Endothelial cell (in vitro differentiated cells): ENCODE data around the gene SFXN4. TPM values are rescaled to one million over a fixed set of nuclear protein-coding genes. Genes with fewer than 3 reads are reported as not detected.

Experiments used
- DNase-seq: peaks from one replicate; pipeline ENCODE4 v3.0.0; 2021; ENCODE audit warnings: low spot score
- H3K27ac Mint-ChIP-seq: one replicate; pipeline ENCODE4 v1.8.0; 2021; ENCODE audit warnings: mixed read lengths, inconsistent platforms; ENCODE audit not compliant: unreplicated experiment
- H3K27me3 Mint-ChIP-seq: one replicate; pipeline ENCODE4 v1.8.0; 2021; ENCODE audit warnings: mild to moderate bottlenecking, moderate library complexity, mixed read lengths, inconsistent platforms; ENCODE audit not compliant: unreplicated experiment
- H3K36me3 Mint-ChIP-seq: one replicate; pipeline ENCODE4 v1.8.0; 2021; ENCODE audit warnings: mild to moderate bottlenecking, low read depth, mixed read lengths, inconsistent platforms; ENCODE audit not compliant: unreplicated experiment
- H3K4me1 Mint-ChIP-seq: one replicate; pipeline ENCODE4 v1.8.0; 2021; ENCODE audit warnings: mild to moderate bottlenecking, mixed read lengths, inconsistent platforms; ENCODE audit not compliant: unreplicated experiment
- H3K4me3 Mint-ChIP-seq: one replicate; pipeline ENCODE4 v1.8.0; 2021; ENCODE audit warnings: mild to moderate bottlenecking, mixed read lengths, inconsistent platforms; ENCODE audit not compliant: unreplicated experiment
- H3K9me3 Mint-ChIP-seq: one replicate; pipeline ENCODE4 v1.8.0; 2021; ENCODE audit warnings: mixed read lengths, inconsistent platforms; ENCODE audit not compliant: unreplicated experiment
- CTCF ChIP-seq: fragments of 200-600 bp; sonication (generic); IDR thresholded peaks from one replicate; pipeline ENCODE4 v1.5.0; 2021; ENCODE audit warnings: antibody characterized with exemption; ENCODE audit not compliant: unreplicated experiment
- total RNA-seq: library from RNA; stranded (reverse); fragmentation: NEBNext Ultra II Directional; extraction: Animal tissue kit (Norgen Biotek cat#: 25700); gene quantifications from one replicate; pipeline ENCODE4 v1.2.1, GENCODE V29; 2021; ENCODE audit not compliant: unreplicated experiment

Gene SFXN4
- total RNA-seq, 1 donor from 2014 or later: 19.0 TPM

- Mint-ChIP-seq H3K36me3 (no peaks in the 10 kb centered on the region), H3K4me1 (peaks cover 9% of the 10 kb centered on the region), H3K27me3 (no peaks in the 10 kb centered on the region), H3K4me3 (no peak overlapping the region), H3K9me3 (no peaks in the 10 kb centered on the region), H3K27ac (no peak overlapping the region)
- no peak for DNase-seq
- no peak for TF ChIP-seq CTCF
Observed at GRCh38 chr10:119090968-119091367, 74.5 kb downstream of the SFXN4 start.

Other genes with a start within 250 kb of the SFXN4 start
- gene NANOS1, start 136.0 kb downstream of the SFXN4 start, total RNA-seq: 1.2 TPM
- gene EIF3A, start 84.9 kb downstream of the SFXN4 start, total RNA-seq: 107 TPM
- gene DENND10, start 61.6 kb downstream of the SFXN4 start, total RNA-seq: 40.6 TPM
- gene PRDX3, start 13.1 kb upstream of the SFXN4 start, total RNA-seq: 93.2 TPM
- 163 TPM for gene GRK5, start 41.9 kb upstream of the SFXN4 start, total RNA-seq